Coronary artery (tissue), 2 donors: ENCODE measurements around the gene OR10A7.
"Not testable (repeated sequence)": the region's sequence is repeated elsewhere in the genome, so short reads cannot be mapped to it uniquely, and the experiment has no call there.

Experiments
- DNase-seq: peaks from one replicate; pipeline ENCODE4 v3.0.0-alpha.2; 2017; ENCODE audit warnings: low spot score
- H3K27ac ChIP-seq, 2 donors: fragments of 200-600 bp; sonication (generic); one replicate each; pipeline ENCODE4 v1.5.1; 2016 to 2019
- H3K4me3 ChIP-seq: fragments of 200-600 bp; sonication (generic); 2 replicates; pipeline ENCODE4 v1.5.1; 2016; ENCODE audit warnings: mild to moderate bottlenecking, moderate library complexity
- CTCF ChIP-seq: fragments of 200-600 bp; sonication (generic); IDR thresholded peaks from one replicate; pipeline ENCODE4 v1.5.1; 2019; ENCODE audit warnings: antibody characterized with exemption

Gene OR10A7

GRCh38 chr12:55220725-55221124 is at the start of gene OR10A7:
OR10A7 (plus strand) TSS chr12:55221025; CDS start chr12:55221025, 0 bp downstream.
- Histone ChIP-seq H3K4me3 (no peak within 1 kb of the TSS), H3K27ac (no peak within 1 kb of the TSS)
- DNase-seq: no peak
- no peak for TF ChIP-seq CTCF

GRCh38 chr12:55171445-55171844 is 49.4 kb upstream of the OR10A7 start:
- DNase-seq: no peak
- no peak overlapping the region for H3K27ac ChIP-seq
- no peak for TF ChIP-seq CTCF
- no peak overlapping the region for H3K4me3 ChIP-seq

GRCh38 chr12:55171846-55172245 is 49.0 kb upstream of the OR10A7 start:
- DNase-seq, H3K4me3 ChIP-seq, H3K27ac ChIP-seq: not testable (repeated sequence)

GRCh38 chr12:55172686-55173085 is 48.1 kb upstream of the OR10A7 start:
- H3K4me3 ChIP-seq: no peak overlapping the region
- TF ChIP-seq CTCF: no peak
- no peak overlapping the region for H3K27ac ChIP-seq
- DNase-seq: no peak

GRCh38 chr12:55173456-55173855 is 47.4 kb upstream of the OR10A7 start:
- Histone ChIP-seq H3K27ac (no peak overlapping the region), H3K4me3 (no peak overlapping the region)
- no peak for DNase-seq
- no peak for TF ChIP-seq CTCF

GRCh38 chr12:55188573-55188972 is 32.3 kb upstream of the OR10A7 start:
- no peak for TF ChIP-seq CTCF
- DNase-seq: no peak

GRCh38 chr12:55188974-55189556 is 31.8 kb upstream of the OR10A7 start:
- no peak for DNase-seq
- no peak overlapping the region for H3K4me3 ChIP-seq
- TF ChIP-seq CTCF: no peak
- no peak overlapping the region for H3K27ac ChIP-seq

More at GRCh38 chr12:55188573-55188972, 32.3 kb upstream of the OR10A7 start:
- H3K4me3 ChIP-seq: no peak overlapping the region
- no peak overlapping the region for H3K27ac ChIP-seq
